PC-9 (cell line): ENCODE data around the gene RNASEL.

Experiments
- CTCF ChIP-seq: fragments of 200-600 bp; sonication (generic); conservative IDR thresholded peaks from 2 replicates; pipeline ENCODE4 v1.6.1; 2017; ENCODE audit warnings: mixed run types, antibody characterized with exemption, mild to moderate bottlenecking, moderate library complexity
- EZH2 ChIP-seq: fragments of 200-600 bp; sonication (generic); IDR thresholded peaks from 2 replicates; pipeline ENCODE4 v1.8.0; 2017; ENCODE audit warnings: antibody characterized with exemption, low read depth

- TF ChIP-seq CTCF (no peak), EZH2 (no peak)
Measured at GRCh38 chr1:182611326-182611725, 22.3 kb upstream of the RNASEL start.
